Transverse colon (tissue), 4 donors: ENCODE results near the gene NBPF26. TPM values are rescaled to one million over a fixed set of nuclear protein-coding genes. Genes with fewer than 3 reads are reported as not detected.
"Not testable (repeated sequence)": the region's sequence is repeated elsewhere in the genome, so short reads cannot be mapped to it uniquely, and the experiment has no call there.

Experiments
- DNase-seq: peaks from one replicate; pipeline ENCODE4 v3.0.0-alpha.2; 2019
- H3K27ac ChIP-seq, 4 donors: fragments of 200-600 bp; sonication (generic); 2 replicates each; pipeline ENCODE4 v1.5.1; 2016 to 2018; ENCODE audit warnings: inconsistent platforms in 4 of 4
- H3K27me3 ChIP-seq: fragments of 200-600 bp; sonication (generic); 2 replicates; pipeline ENCODE4 v1.5.1; 2017; ENCODE audit warnings: inconsistent platforms
- H3K36me3 ChIP-seq, 4 donors: fragments of 200-600 bp; sonication (generic); 2 replicates each; pipeline ENCODE4 v1.5.1; 2017 to 2019; ENCODE audit warnings: inconsistent platforms in 4 of 4
- H3K4me1 ChIP-seq, 4 donors: fragments of 200-600 bp; sonication (generic); 2 replicates each; pipeline ENCODE4 v1.5.1; 2017 to 2020; ENCODE audit warnings: inconsistent platforms in 4 of 4
- H3K4me3 ChIP-seq, 4 donors: fragments of 200-600 bp; sonication (generic); 1 replicate in 1 of 4; 2 replicates in 3 of 4; pipeline versions ENCODE4 v1.5.1 to v1.6.1; 2017 to 2019; ENCODE audit warnings: inconsistent platforms in 4 of 4
- H3K9me3 ChIP-seq, 2 donors: fragments of 200-600 bp; sonication (generic); 2 replicates each; pipeline ENCODE4 v1.5.1; 2017 to 2019; ENCODE audit warnings: inconsistent platforms in 2 of 2
- POLR2A ChIP-seq: fragments of 450-650 bp; IDR thresholded peaks from one replicate; pipeline ENCODE4 v1.6.1; 2016; ENCODE audit warnings: antibody characterized with exemption, mild to moderate bottlenecking, moderate library complexity
- POLR2AphosphoS5 ChIP-seq, 3 donors: sonication (generic); formaldehyde crosslinking; IDR thresholded peaks; one replicate each; pipeline ENCODE4 v1.6.1; 2016; ENCODE audit warnings: antibody characterized with exemption in 3 of 3
- WGBS, 2 donors: methylation state at CpG; one replicate each; pipeline ENCODE4 v1.1.5; 2018; ENCODE audit warnings: low coverage in 1 of 2; 5-methylcytosine and 5-hydroxymethylcytosine counted together
- in situ Hi-C, 4 donors: fragments of 200-750 bp; cut with MboI; loops; one replicate each; pipeline versions ENCODE4 v1.15.0 to v1.15.1; 2017; ENCODE audit warnings: low sequenced_read_pairs in 3 of 4, low pct_ligation_motif_present in 1 of 4, low pct_unique_long_range_greater_than_20kb in 1 of 4
- intact Hi-C: fragments of 100-400 bp; cut with DNase I; formaldehyde crosslinking; loops from one replicate; pipeline ENCODE4 v1.15.1; 2023; ENCODE audit warnings: low total_unique reads
- total RNA-seq, 4 donors: library from RNA; depleted of rRNA; stranded (reverse); fragments of >200 nt; gene quantifications; one replicate each; pipeline ENCODE4 v1.1.0, GENCODE V29; 2016

NBPF26 gene
- 10 to 100 TPM; 12.3 to 32.6 (median 18.5) TPM for total RNA-seq

DNA sequence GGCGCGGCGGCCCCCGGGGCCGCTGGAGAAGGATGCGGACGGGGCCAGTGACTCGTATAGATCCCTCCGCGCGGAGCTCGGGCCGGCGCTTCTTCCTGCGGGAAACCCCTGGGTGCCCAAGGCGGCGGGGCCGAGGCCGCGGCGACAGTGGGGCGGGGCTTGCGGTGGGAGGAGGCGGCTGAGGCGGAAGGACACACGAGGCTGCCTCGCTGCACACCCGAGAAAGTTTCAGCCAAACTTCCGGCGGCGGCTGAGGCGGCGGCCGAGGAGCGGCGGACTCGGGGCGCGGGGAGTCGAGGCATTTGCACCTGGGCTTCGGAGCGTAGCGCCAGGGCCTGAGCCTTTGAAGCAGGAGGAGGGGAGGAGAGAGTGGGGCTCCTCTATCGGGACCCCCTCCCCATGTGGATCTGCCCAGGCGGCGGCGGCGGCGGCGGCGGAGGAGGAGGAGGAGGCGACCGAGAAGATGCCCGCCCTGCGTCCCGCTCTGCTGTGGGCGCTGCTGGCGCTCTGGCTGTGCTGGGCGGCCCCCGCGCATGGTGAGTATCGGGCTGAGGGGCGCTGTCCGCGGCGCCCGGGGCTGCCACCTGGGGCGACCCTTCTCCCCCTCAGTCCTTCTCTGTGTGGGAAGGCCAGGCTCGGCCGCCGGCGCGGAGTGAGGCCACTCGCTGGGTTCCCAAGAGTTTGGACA, at the start of gene NBPF26:
TSS of gene NBPF26 (plus strand) at position 231 of the 688 bp plus-strand sequence.
- WGBS, 2 donors = no CpG with 5 or more reads among the region's 74 CpGs
- TF ChIP-seq POLR2A (peak; percentile 74), POLR2AphosphoS5 (IDR thresholded peaks at IDR 0.05) (peak in 1 of 3 donors; percentile 80)
- DNase-seq = peak; percentile 6
- intact Hi-C loops, H3K4me1 ChIP-seq, in situ Hi-C loops, H3K36me3 ChIP-seq, H3K27me3 ChIP-seq, H3K9me3 ChIP-seq: not testable (repeated sequence)
- peak within 1 kb of the TSS in 2 of 4 donors; percentile 76 to 81 for H3K4me3 ChIP-seq
- peak within 1 kb of the TSS in 2 of 4 donors; percentile 84 to 89 for H3K27ac ChIP-seq

DNA sequence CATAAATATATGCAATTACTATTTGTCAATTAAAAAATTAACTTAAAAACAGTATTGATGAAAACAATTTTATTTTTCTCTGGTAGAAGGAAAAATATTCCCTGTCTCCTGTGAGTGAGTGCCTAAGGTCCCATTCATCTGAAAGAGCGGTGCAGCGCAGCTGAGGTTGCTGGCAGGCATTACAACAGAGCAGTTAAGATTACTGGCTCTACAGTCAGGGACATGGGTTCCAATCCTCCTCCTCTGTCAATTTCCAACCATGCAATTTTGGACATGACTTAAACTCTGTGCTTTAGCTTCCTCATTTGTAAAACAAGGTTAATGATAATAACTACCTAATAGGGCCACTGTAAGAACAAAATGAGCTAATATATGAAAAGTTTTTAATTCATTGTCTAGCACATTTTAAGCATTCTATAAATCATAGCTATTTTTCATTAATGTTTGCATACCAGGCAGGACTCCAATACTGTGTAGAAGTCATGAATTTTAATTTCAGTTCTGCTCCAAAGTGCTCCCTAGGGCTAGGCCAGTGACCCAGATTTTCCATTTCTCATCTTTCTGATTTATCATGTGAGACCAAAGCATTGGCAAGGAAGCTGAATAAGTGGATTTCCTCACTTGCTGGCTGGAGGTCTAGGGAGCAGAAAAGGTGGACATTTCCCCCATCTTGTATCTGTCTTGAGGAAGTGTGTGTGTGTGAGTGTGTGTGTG, 43.5 kb upstream of the NBPF26 start:
- H3K27me3 ChIP-seq, in situ Hi-C loops, H3K4me1 ChIP-seq, H3K4me3 ChIP-seq, H3K27ac ChIP-seq, H3K9me3 ChIP-seq, DNase-seq, H3K36me3 ChIP-seq, intact Hi-C loops: not testable (repeated sequence)
- no CpG with 5 or more reads among the region's 2 CpGs for WGBS, 2 donors

DNA sequence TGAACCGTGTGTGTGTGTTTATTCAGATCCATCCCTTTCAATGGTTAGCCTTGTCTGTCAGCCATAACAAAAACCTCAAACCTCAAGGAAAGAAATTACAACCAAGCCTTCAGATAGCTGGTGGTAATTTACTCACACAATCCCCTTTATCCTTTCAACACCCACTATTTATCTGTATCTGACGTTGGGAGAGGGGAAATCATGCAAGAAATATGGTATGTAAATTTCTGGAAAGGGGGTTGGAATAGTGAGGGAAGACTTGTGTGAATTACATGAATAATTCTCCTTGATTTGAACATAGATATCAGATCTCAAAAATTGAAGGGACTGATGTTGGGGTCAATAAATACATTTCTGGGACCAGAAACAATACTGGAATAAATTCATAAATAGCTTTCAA, 42.8 kb upstream of the NBPF26 start:
- H3K27ac ChIP-seq, H3K9me3 ChIP-seq, intact Hi-C loops, in situ Hi-C loops, H3K36me3 ChIP-seq, DNase-seq, H3K27me3 ChIP-seq, H3K4me1 ChIP-seq, H3K4me3 ChIP-seq: not testable (repeated sequence)
- WGBS, 2 donors = no CpG with 5 or more reads among the region's 2 CpGs

DNA sequence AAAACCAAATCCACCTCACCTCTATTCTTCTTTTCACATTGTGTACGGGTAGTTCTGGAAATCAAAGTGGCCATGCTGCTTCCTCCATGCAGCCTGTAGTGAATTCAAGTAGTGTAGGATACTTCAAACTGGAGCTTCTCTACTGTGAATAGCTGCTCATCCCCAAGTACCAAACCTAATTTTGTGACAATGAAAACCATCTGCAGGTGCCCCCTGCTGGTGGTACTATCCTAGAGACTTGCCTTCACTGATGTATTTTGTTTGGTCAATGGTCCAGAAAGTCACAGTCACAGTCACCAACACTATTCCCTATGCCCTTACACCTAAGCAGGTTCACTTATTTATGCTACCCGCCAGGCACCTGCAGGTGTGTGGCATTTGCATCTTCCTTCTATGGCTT, 39.3 kb upstream of the NBPF26 start:
- in situ Hi-C loops, H3K27ac ChIP-seq, H3K27me3 ChIP-seq, DNase-seq, H3K36me3 ChIP-seq, H3K4me3 ChIP-seq, H3K4me1 ChIP-seq, H3K9me3 ChIP-seq, intact Hi-C loops: not testable (repeated sequence)
- no CpG with 5 or more reads among the region's 2 CpGs for WGBS, 2 donors

DNA sequence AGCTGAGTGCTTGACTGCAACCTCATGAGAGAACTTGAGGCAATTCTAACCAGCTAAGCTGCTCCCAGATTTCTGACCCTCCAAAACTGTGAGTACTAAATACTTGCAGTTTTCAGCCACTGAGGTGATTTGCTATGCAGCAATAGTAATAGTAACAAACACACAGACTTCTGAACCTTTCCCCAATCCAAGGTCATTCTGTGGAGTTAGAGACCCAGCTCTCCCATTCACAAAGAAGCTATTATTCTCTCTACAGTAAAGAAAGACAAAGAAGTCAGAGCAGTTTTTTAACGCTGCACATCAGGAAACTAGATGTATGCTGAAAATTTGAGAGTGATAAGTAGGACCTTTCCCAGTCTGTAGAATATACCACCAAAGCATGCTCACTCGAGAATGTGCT, 38.1 kb upstream of the NBPF26 start:
- intact Hi-C loops, in situ Hi-C loops: not testable (repeated sequence)
- no CpG with 5 or more reads among the region's 2 CpGs for WGBS, 2 donors

DNA sequence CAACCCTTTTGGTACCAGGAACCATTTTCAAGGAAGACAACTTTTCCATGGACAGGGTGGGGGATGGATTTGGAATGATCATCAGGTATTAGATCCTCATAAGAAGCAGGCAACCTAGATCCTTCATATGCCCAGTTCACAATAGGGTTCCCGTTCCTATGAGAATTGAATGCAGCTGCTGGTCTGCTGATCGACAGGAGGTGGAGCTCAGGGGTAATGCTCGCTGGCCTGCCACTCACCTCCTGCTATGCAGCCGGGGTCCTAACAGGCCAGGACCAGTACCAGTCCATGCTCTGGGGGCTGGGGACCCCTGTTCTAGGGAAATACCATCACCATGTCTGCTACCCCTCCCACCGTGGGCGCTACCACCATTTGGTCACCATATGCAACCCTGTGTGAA, 36.5 kb upstream of the NBPF26 start:
- H3K4me3 ChIP-seq, DNase-seq, H3K4me1 ChIP-seq, H3K36me3 ChIP-seq, H3K27me3 ChIP-seq, intact Hi-C loops, H3K9me3 ChIP-seq, H3K27ac ChIP-seq, in situ Hi-C loops: not testable (repeated sequence)
- WGBS, 2 donors = no CpG with 5 or more reads among the region's 6 CpGs

More for the DNA sequence above, 38.1 kb upstream of the NBPF26 start:
- not testable (repeated sequence) for H3K36me3 ChIP-seq, H3K9me3 ChIP-seq, H3K27ac ChIP-seq, H3K4me1 ChIP-seq, H3K4me3 ChIP-seq, DNase-seq, H3K27me3 ChIP-seq

DNA sequence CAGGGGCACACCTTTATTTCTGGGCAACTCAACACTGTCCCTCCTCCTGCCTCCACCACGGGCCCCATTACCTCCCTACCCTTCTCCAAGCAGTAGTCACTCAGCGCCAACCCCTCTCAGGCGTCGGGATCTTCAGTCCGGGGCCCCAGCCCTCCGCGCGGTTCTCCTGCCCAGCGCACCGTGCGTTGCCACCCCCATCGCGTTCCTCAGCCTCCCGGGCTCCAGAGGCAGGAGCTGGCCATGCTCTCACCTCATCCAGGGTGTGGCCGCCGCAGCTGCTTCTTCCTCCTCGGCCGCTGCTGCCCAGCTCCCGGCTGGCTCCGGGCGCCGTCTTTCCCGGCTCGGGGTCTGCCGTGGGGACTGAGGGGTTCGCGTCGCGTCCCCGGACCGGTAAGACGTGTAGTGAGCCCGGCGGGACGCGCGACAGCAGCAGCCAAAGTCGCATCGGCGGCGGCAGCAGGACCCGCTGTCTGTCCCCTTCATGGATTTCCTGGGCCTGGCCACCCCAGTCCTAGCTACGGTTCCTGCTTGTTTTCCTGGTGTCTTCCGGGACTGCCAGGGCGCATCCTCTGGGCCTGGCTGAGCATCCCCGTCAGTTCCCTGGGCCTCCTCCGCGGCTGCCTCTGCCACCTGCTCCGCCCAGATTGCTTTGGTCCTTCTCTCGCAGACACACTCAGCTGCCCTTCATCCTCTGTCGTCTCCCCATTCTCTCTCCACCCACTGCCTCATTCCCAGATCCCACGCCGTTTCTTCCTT, 22.8 kb upstream of the NBPF26 start:
- H3K36me3 ChIP-seq, intact Hi-C loops, H3K4me1 ChIP-seq, H3K9me3 ChIP-seq, H3K27ac ChIP-seq, in situ Hi-C loops, DNase-seq, H3K27me3 ChIP-seq: not testable (repeated sequence)
- H3K4me3 ChIP-seq = peak overlapping the region in 1 of 4 donors; percentile 42
- WGBS, 2 donors = no CpG with 5 or more reads among the region's 53 CpGs

DNA sequence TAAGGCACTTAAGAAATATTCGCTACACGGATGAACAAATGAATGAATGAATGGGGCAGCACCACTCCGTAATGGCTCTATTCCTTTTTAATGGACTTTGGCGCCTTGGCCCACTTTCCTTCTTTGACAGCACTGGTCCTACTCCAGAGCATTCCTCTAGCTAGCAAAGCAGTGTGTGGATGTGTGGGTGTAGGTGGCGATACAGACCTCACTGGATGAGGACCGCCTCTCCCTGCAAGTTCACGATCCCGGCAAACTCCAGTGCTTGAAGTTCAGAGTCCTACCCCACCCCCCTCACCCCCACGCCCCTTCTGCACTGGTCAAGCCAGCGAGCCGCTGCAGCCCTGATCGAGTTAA, 409 bp upstream of the NBPF26 start:
- in situ Hi-C loops, H3K27ac ChIP-seq, H3K27me3 ChIP-seq, H3K36me3 ChIP-seq, intact Hi-C loops, H3K9me3 ChIP-seq, H3K4me1 ChIP-seq, DNase-seq: not testable (repeated sequence)
- peak overlapping the region in 2 of 4 donors; percentile 76 to 81 for H3K4me3 ChIP-seq
- no CpG with 5 or more reads among the region's 12 CpGs for WGBS, 2 donors

DNA sequence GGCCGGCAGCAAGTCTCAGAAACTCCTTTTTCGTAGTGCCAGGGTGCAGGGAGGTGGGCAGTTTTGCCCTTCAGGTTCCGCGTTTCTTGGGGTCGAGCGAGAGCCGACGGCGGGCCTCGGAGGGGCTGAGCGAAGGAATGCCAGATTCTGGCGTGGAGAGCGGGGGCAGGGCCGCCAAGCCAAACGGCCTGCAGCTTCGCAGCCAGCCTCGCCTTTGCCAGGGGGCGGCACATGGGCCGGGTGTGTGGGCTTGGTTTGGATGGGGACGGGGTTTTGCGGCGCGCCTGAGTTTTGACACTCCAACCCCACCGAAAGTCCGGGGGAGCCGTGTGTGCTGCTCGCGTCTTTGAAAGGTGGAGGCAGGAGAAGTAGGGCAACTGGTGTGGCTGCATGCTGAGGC, 762 bp downstream of the NBPF26 start:
- H3K27me3 ChIP-seq, H3K36me3 ChIP-seq, H3K9me3 ChIP-seq, intact Hi-C loops, in situ Hi-C loops, DNase-seq, H3K4me1 ChIP-seq: not testable (repeated sequence)
- H3K4me3 ChIP-seq = peak overlapping the region in 2 of 4 donors; percentile 76 to 81
- peak overlapping the region in 2 of 4 donors; percentile 84 to 89 for H3K27ac ChIP-seq
- WGBS, 2 donors = no CpG with 5 or more reads among the region's 28 CpGs

DNA sequence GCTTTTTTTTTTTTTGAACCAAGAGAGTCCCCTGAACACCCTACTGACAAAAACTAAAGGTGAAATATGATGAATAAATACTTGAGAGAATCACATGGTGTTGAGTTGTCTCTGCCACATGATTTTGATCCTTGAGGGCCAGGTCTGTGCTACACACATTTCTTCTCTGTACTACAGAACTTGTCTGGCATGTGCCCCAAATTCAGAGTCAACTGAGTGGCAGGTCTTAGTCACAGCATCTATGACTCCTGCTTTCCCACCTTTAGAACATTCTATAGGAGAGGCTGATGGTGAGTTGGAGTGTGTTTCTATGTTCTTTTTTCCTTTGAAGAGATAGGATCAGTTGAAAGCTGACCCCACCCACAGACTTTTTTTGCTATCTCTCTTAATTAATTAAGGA, 5.1 kb downstream of the NBPF26 start:
- H3K36me3 ChIP-seq, H3K9me3 ChIP-seq, intact Hi-C loops, DNase-seq, in situ Hi-C loops, H3K27ac ChIP-seq, H3K4me1 ChIP-seq, H3K27me3 ChIP-seq, H3K4me3 ChIP-seq: not testable (repeated sequence)
